A673 (cell line): ENCODE measurements around the gene APLP2. TPM values are rescaled to one million over a fixed set of nuclear protein-coding genes. Genes with fewer than 3 reads are reported as not detected.

Experiments
- BruUV-seq: library from RNA; stranded (reverse); fragments of 400-500 nt; replicated peaks from 2 replicates; lab custom pipeline; 2021; lab: Mats Ljungman, UMichigan
- CTCF ChIA-PET: fragments of 300-600 bp; sonication (Branson Sonifier 250); formaldehyde crosslinking; loops from one replicate; lab custom pipeline; 2022; ENCODE audit warnings: antibody characterized with exemption; lab: Charles Lee
- POLR2A ChIA-PET: fragments of 300-600 bp; sonication (Branson Sonifier 250); formaldehyde crosslinking; loops from one replicate; lab custom pipeline; 2022; ENCODE audit warnings: antibody characterized with exemption; ENCODE audit not compliant: low non-redundant PET; lab: Charles Lee
- DNase-seq: peaks from one replicate; pipeline ENCODE4 v3.0.0-alpha.2; 2015; ENCODE audit warnings: low spot score
- H3K27ac ChIP-seq: fragments of 200-600 bp; sonication (generic); 2 replicates; pipeline ENCODE4 v1.5.1; 2016; ENCODE audit warnings: mixed run types, low read depth, mild to moderate bottlenecking, mixed read lengths, antibody characterized with exemption, low read length; ENCODE audit not compliant: poor library complexity, severe bottlenecking
- H3K27me3 ChIP-seq: fragments of 200-600 bp; sonication (generic); replicated peaks from 2 replicates; pipeline ENCODE4 v1.6.1; 2017; ENCODE audit warnings: mixed run types, low read depth, mild to moderate bottlenecking, mixed read lengths, antibody characterized with exemption, low read length; ENCODE audit not compliant: insufficient read depth, poor library complexity
- H3K36me3 ChIP-seq: fragments of 200-600 bp; sonication (generic); 2 replicates; pipeline ENCODE4 v1.6.1; 2016; ENCODE audit warnings: mixed run types, mild to moderate bottlenecking, mixed read lengths, antibody characterized with exemption, low read length; ENCODE audit not compliant: insufficient read depth, poor library complexity, severe bottlenecking
- H3K4me1 ChIP-seq: fragments of 200-600 bp; sonication (generic); 2 replicates; pipeline ENCODE4 v1.6.1; 2017; ENCODE audit warnings: mixed run types, mild to moderate bottlenecking, mixed read lengths, antibody characterized with exemption, low read length; ENCODE audit not compliant: insufficient read depth, poor library complexity, severe bottlenecking
- H3K4me3 ChIP-seq: fragments of 200-600 bp; sonication (generic); 2 replicates; pipeline ENCODE4 v1.5.1; 2016; ENCODE audit warnings: low read depth, mixed run types, mild to moderate bottlenecking, mixed read lengths, low read length; ENCODE audit not compliant: poor library complexity, severe bottlenecking
- H3K9me3 ChIP-seq: fragments of 200-600 bp; sonication (generic); 2 replicates; pipeline ENCODE4 v1.6.1; 2016; ENCODE audit warnings: mixed run types, low read depth, mild to moderate bottlenecking, mixed read lengths, antibody characterized with exemption, low read length; ENCODE audit not compliant: poor library complexity, severe bottlenecking
- CTCF ChIP-seq: fragments of 300-800, 200-600 bp; sonication (generic); conservative IDR thresholded peaks from 2 replicates; pipeline ENCODE4 v1.5.1; 2017; ENCODE audit warnings: low read depth, mild to moderate bottlenecking, antibody characterized with exemption, low read length, moderate library complexity, mixed read lengths
- EZH2 ChIP-seq: fragments of 200-600 bp; sonication (generic); IDR thresholded peaks from 2 replicates; pipeline ENCODE4 v1.6.1; 2017; ENCODE audit warnings: borderline replicate concordance, low read depth, mild to moderate bottlenecking, mixed read lengths, antibody characterized with exemption, low read length; ENCODE audit not compliant: poor library complexity, severe bottlenecking
- intact Hi-C: fragments of 100-400 bp; cut with micrococcal nuclease; formaldehyde crosslinking; loops from one replicate; pipeline ENCODE4 v1.10.0; 2022; ENCODE audit not compliant: unreplicated experiment
- total RNA-seq: library from RNA; stranded (reverse); gene quantifications from 2 replicates; pipeline ENCODE4 v1.2.3, GENCODE V29; 2021

APLP2 gene
- total RNA-seq, 1 experiment from 2014 or later: 175 TPM

GRCh38 chr11:130148796-130149326 lies 79.2 kb downstream of the APLP2 start:
- DNase-seq: no peak
- Histone ChIP-seq H3K4me3 (no peak overlapping the region), H3K9me3 (no peaks in the 10 kb centered on the region), H3K27ac (no peak overlapping the region), H3K4me1 (no peaks in the 10 kb centered on the region), H3K36me3 (peaks cover 12% of the 10 kb centered on the region), H3K27me3 (no peaks in the 10 kb centered on the region)
- POLR2A ChIA-PET: no interaction called here
- CTCF ChIA-PET: no interaction called here
- no peak for TF ChIP-seq EZH2
- no peak for TF ChIP-seq CTCF
- BruUV-seq: no TSS peak
- intact Hi-C loops: no loop called here

DNA sequence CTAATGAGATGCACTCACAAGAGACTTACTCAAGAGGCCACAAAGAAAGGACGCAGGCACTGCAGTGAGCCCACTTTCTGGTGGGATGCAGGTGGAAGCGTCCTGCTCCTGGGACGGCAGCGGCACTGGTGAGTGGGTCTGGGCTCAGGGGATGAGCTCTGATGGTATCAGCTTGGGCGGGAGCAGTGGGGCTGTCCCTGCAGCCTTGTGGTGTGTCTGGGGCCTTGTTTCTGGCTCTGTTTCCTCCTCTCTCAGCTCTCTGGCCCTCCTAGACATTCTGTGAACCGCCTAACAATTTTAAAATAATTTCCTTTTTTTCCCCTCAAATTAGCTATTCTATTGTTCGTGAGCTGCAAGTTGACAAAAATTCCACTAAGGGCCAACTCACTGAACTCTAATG lies 81.1 kb downstream of the APLP2 start:
- Histone ChIP-seq H3K4me1 (no peaks in the 10 kb centered on the region), H3K27ac (no peak overlapping the region), H3K4me3 (no peak overlapping the region), H3K27me3 (no peaks in the 10 kb centered on the region), H3K36me3 (no peaks in the 10 kb centered on the region), H3K9me3 (no peaks in the 10 kb centered on the region)
- DNase-seq: no peak
- no TSS peak for BruUV-seq
- intact Hi-C loops: loop anchor here (10.0 kb wide), 1 partner anchor 356 kb away; no protein-coding TSS in a partner anchor
- TF ChIP-seq CTCF (no peak), EZH2 (no peak)
- CTCF ChIA-PET: no interaction called here
- POLR2A ChIA-PET: interaction anchor here (0.6 kb wide), 1 partner anchor 173 kb away, joined by 5 read pairs; no protein-coding TSS in a partner anchor

DNA sequence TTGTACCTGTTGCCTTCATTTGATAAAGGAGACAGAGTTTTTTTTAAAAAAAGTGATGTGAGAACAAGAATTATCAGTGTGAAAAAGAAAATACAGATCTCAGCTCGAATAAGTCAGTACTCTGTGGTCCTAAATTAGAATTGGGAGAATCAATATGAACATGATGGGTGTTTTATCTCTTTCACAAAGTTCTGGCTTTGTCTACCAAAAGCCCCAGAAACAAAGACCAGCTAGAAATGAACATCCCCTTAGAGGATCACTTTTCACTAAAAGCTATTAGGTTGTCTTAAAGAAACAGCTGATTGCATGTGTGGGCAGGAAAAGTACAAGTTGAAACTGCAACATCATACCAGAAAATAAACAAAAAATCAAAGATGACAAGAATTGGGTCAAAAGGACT lies 81.5 kb downstream of the APLP2 start:
- H3K4me1 ChIP-seq: no peaks in the 10 kb centered on the region
- H3K9me3 ChIP-seq: no peaks in the 10 kb centered on the region
- ChIA-PET POLR2A (interaction anchor here (0.6 kb wide), 1 partner anchor 173 kb away, joined by 5 read pairs; no protein-coding TSS in a partner anchor), CTCF (no interaction called here)
- no peak for DNase-seq
- BruUV-seq: no TSS peak
- no peak overlapping the region for H3K27ac ChIP-seq
- H3K27me3 ChIP-seq: no peaks in the 10 kb centered on the region
- no peaks in the 10 kb centered on the region for H3K36me3 ChIP-seq
- TF ChIP-seq CTCF: no peak
- TF ChIP-seq EZH2: no peak
- intact Hi-C loops: loop anchor here (10.0 kb wide), 1 partner anchor 356 kb away; no protein-coding TSS in a partner anchor
- H3K4me3 ChIP-seq: no peak overlapping the region
